DMS153 treated with DMSO at 0.1 percent for 48 hours (cell line): ENCODE data around the gene PFKP.
"Not testable (repeated sequence)": the region's sequence is repeated elsewhere in the genome, so short reads cannot be mapped to it uniquely, and the experiment has no call there.

Experiments used
- DNase-seq: peaks from one replicate; lab custom pipeline; 2025; ENCODE audit not compliant: unreplicated experiment; lab: John Stamatoyannopoulos, UW

PFKP gene

GRCh38 chr10:3151889-3152565 lies 84.7 kb downstream of the PFKP start:
- DNase-seq: no peak

- DNase-seq: no peak
These were observed 85.2 kb downstream of the PFKP start for GRCh38 chr10:3152566-3152935.

GRCh38 chr10:3154666-3155065 lies 87.3 kb downstream of the PFKP start:
- DNase-seq: no peak

- no peak for DNase-seq
These were observed 91.8 kb downstream of the PFKP start for GRCh38 chr10:3159152-3159551.

- DNase-seq: no peak
These were observed 95.2 kb downstream of the PFKP start for GRCh38 chr10:3162533-3162932.

GRCh38 chr10:3163879-3164278 lies 96.5 kb downstream of the PFKP start:
- no peak for DNase-seq

GRCh38 chr10:3165196-3165595 lies 97.8 kb downstream of the PFKP start:
- no peak for DNase-seq

GRCh38 chr10:3166496-3167290 lies 99.3 kb downstream of the PFKP start:
- DNase-seq: no peak

GRCh38 chr10:3167611-3168330 lies 100.4 kb downstream of the PFKP start:
- DNase-seq: no peak

GRCh38 chr10:3169271-3169670 lies 101.9 kb downstream of the PFKP start:
- no peak for DNase-seq

- no peak for DNase-seq
These were observed 102.3 kb downstream of the PFKP start for GRCh38 chr10:3169673-3170072.

- not testable (repeated sequence) for DNase-seq
These were observed 104.1 kb downstream of the PFKP start for GRCh38 chr10:3171488-3171887.

- DNase-seq: no peak
These were observed 104.7 kb downstream of the PFKP start for GRCh38 chr10:3172081-3172445.

- peak; percentile 82 for DNase-seq
These were observed 105.3 kb downstream of the PFKP start, which contains the start of gene PITRM1 for GRCh38 chr10:3172446-3173170. PITRM1 (minus strand) TSS chr10:3172782; CDS start chr10:3172772, 10 bp downstream.

GRCh38 chr10:3173171-3173878 lies 106.0 kb downstream of the PFKP start:
- peak; percentile 90 for DNase-seq

- DNase-seq: no peak
These were observed 110.7 kb downstream of the PFKP start for GRCh38 chr10:3178042-3178441.

- DNase-seq: no peak
These were observed 111.8 kb downstream of the PFKP start for GRCh38 chr10:3179174-3179573.

- no peak for DNase-seq
These were observed 113.1 kb downstream of the PFKP start for GRCh38 chr10:3180355-3181025.

- DNase-seq: no peak
These were observed 118.0 kb downstream of the PFKP start for GRCh38 chr10:3185386-3185785.

GRCh38 chr10:3186368-3186767 lies 119.0 kb downstream of the PFKP start:
- no peak for DNase-seq
